GM10248 (cell line): Measurements from ENCODE around the gene MUC12.

Experiments
- CTCF ChIA-PET: fragments of 300-600 bp; sonication (Branson Sonifier 250); formaldehyde crosslinking; extraction: SDS; loops from one replicate; lab custom pipeline; 2021; ENCODE audit warnings: antibody characterized with exemption; lab: Yijun Ruan, JAX
- POLR2A ChIA-PET: fragments of 350-650 bp; sonication (Branson Sonifier 250); formaldehyde crosslinking; extraction: SDS; loops from one replicate; lab custom pipeline; 2020; ENCODE audit warnings: antibody characterized with exemption; lab: Yijun Ruan, JAX
- DNase-seq: peaks from one replicate; pipeline ENCODE4 v3.0.0; 2012; ENCODE audit errors: extremely low spot score
- TF ChIP-seq, protein P1 (sequence below): IDR thresholded peaks from 2 replicates; pipeline ENCODE4 v1.5.1; 2012; ENCODE audit warnings: mild to moderate bottlenecking, low read depth; ENCODE audit errors: extremely low read depth, missing control alignments, control extremely low read depth

The MUC12 gene

DNA sequence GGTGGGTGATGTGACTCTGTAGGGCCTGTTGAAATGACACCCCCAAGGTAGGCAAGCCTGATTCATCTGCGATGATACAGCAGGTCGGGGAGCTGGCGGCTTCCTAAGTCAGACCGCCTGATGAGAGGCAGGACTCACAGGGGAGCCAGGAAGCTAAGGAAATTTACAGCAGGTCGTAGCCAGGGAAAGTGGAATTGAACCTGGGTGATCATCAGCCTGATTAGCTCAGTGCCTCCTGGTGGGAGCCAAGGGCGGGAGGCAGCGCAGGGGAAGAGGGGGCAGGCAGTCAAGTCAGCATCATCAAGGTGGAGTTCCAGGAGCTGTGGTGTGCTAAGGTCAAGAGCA is 97.4 kb downstream of the MUC12 start:
- DNase-seq: no peak
- ChIA-PET POLR2A (no interaction called here), CTCF (interaction anchor here (0.7 to 2.2 kb wide), 6 partner anchors 10 to 361 kb away, joined by 3 to 11 read pairs (median 3); partner anchors contain the start of gene POP7)
- TF ChIP-seq, protein P1, sequence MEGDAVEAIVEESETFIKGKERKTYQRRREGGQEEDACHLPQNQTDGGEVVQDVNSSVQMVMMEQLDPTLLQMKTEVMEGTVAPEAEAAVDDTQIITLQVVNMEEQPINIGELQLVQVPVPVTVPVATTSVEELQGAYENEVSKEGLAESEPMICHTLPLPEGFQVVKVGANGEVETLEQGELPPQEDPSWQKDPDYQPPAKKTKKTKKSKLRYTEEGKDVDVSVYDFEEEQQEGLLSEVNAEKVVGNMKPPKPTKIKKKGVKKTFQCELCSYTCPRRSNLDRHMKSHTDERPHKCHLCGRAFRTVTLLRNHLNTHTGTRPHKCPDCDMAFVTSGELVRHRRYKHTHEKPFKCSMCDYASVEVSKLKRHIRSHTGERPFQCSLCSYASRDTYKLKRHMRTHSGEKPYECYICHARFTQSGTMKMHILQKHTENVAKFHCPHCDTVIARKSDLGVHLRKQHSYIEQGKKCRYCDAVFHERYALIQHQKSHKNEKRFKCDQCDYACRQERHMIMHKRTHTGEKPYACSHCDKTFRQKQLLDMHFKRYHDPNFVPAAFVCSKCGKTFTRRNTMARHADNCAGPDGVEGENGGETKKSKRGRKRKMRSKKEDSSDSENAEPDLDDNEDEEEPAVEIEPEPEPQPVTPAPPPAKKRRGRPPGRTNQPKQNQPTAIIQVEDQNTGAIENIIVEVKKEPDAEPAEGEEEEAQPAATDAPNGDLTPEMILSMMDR: no peak

- POLR2A ChIA-PET: no interaction called here
- CTCF ChIA-PET: interaction anchor here (1.9 kb wide), 1 partner anchor 9 kb away, joined by 10 read pairs; no protein-coding TSS in a partner anchor
- DNase-seq: no peak
- TF ChIP-seq, protein P1: no peak
These were observed 99.0 kb downstream of the MUC12 start for GRCh38 chr7:101068401-101068800.
